GM23338 (cell line): ENCODE measurements around the gene FAM171A2.

Experiments used
- CTCF ChIP-seq, 2 experiments: fragments of 200-600 bp in 1 of 2; sonication (generic) in 1 of 2; conservative IDR thresholded peaks; 2 replicates each; pipeline versions ENCODE4 v1.5.1 to v1.6.1; 2016 to 2017; ENCODE audit warnings: antibody characterized with exemption in 2 of 2, low read depth in 2 of 2, mild to moderate bottlenecking in 2 of 2, moderate library complexity in 1 of 2
- EZH2 ChIP-seq: fragments of 200-600 bp; sonication (generic); IDR thresholded peaks from one replicate; pipeline ENCODE4 v1.8.0; 2017; ENCODE audit warnings: antibody characterized with exemption, mild to moderate bottlenecking, low read depth; ENCODE audit not compliant: unreplicated experiment
- REST ChIP-seq: IDR thresholded peaks from one replicate; pipeline ENCODE4 v1.6.1; 2018; ENCODE audit warnings: antibody characterized with exemption; ENCODE audit not compliant: unreplicated experiment

GRCh38 chr17:44322236-44322895 is 41.3 kb downstream of the FAM171A2 start:
- TF ChIP-seq CTCF (conservative IDR thresholded peaks at IDR 0.05; ENCODE audit: low read depth in 2 of 2), result no peak
- TF ChIP-seq REST, result no peak
- TF ChIP-seq EZH2, result no peak
